HG02973 (cell line): ENCODE results near the gene ARPC2.
"Not testable (repeated sequence)": the region's sequence is repeated elsewhere in the genome, so short reads cannot be mapped to it uniquely, and the experiment has no call there.

ENCODE experiments used
- ATAC-seq: cut with Tn5 transposase; IDR thresholded peaks from one replicate; pipeline ENCODE4 v1.9.1; 2021; ENCODE audit warnings: moderate library complexity; ENCODE audit not compliant: unreplicated experiment

Gene ARPC2

DNA sequence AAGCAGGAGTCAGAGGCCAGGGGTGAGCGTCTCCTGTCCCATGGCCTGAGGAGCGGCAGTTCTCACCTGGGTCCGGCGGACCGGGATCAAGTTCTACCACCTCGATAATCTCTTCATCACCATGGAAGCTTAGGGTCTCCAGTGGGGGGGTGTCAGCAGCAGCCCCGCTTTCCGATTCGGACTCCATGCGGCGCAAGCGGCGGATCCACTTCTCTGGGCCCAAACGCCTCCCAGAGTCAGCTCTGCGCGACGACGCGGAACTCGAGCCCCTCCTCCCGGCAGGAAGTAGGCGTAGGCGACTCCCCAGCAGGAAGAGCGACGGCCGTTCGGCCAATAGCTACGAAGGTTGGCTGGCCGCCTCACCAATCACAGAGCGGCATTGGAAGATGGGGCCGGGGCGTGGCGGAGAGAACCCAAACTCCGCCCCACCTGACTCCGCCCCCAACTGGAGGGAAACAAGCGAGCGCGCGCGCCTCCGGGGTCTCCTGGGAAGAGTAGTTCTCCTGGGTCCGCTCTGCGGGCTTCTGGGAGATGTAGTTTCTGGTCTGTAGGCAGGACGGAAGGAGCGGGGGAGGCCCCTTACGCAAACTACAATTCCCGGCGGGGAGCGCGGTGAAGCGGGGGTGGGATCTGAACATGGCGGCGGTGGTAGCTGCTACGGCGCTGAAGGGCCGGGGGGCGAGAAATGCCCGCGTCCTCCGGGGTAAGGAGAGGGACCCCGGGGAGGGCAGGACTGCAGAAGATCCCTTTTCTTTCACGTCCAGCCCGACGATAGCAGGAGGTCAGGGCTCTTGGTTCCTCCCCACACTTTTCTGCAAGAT is 53.1 kb downstream of the ARPC2 start, which contains the start of the genes AAMP and PNKD:
AAMP (minus strand) TSS at position 238 of the 821 bp plus-strand sequence; CDS start at position 187, 51 bp downstream.
PNKD (plus strand) TSS at position 620 of the 821 bp plus-strand sequence; CDS start at position 637, 17 bp downstream.
- ATAC-seq: peak; percentile 85

DNA sequence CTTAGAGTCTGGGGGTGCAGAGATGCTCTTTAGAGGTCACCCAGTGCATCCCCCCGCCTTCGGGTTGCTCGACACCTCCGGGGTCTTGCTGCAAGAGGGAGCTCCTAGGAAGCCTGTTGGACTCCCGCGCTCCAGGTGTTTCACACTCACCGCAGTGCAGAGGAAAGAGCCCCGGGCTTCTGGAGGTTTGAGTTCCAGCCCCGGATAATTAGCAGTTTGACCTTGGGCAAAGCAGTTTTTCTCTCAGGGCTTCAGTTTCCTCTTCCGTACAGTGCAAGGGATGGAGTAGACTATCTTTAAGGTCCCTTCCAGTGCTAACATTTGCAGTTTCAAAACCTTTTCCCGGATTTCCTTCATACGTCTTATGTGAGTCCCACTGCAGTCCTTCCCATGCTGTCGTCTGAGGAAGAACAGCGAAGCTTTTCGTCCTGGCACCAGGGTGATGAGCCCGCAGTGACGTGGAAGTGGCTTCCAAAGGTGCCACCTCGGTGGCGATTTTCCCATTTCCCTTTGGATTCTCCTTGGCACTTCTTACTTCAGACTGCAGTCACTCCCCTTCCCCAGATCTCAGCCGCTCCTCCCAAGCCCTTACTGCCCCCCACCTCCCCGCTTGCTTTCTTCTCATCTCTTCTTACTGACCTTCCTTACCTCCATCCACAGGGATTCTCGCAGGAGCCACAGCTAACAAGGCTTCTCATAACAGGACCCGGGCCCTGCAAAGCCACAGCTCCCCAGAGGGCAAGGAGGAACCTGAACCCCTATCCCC is 53.9 kb downstream of the ARPC2 start:
- no peak for ATAC-seq

- no peak for ATAC-seq
These were observed 54.5 kb downstream of the ARPC2 start for GRCh38 chr2:218271487-218271797.

DNA sequence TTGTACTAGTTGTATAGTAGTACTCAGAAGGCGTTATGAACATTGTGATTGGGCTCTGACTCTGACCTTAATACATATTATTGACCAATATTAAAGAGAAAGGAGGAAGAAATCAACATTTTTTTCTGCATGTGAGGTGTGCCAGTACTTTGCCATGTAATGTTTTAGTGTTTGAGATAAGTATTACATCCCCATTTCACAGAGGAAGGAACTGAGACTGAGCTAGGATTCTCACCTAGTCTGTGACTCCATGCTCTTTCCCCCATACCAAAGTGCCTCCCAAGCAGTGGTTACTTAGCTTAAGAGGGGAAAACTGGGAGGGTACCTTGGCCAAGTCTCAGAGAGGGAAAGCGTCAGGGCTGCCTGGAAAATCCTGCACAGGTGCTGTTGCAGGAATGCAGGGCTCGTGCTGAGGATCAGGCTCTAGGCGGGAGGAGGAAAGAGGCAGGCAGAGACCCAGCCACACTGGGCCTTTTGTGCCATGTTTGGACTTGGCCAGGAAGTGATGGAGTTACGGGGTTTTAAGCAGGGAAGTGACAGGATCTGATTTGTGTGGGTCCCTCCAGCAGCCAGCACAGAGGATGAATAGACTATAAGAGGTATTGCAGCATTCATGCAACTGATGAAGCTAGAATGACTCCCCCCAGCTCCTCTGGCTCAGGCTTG is 55.0 kb downstream of the ARPC2 start:
- no peak for ATAC-seq

GRCh38 chr2:218272531-218273212 is 55.7 kb downstream of the ARPC2 start:
- no peak for ATAC-seq

- ATAC-seq: not testable (repeated sequence)
These were observed 56.4 kb downstream of the ARPC2 start for GRCh38 chr2:218273214-218273907.

GRCh38 chr2:218273908-218274249 is 56.9 kb downstream of the ARPC2 start:
- no peak for ATAC-seq

GRCh38 chr2:218274586-218274985 is 57.6 kb downstream of the ARPC2 start:
- no peak for ATAC-seq

- no peak for ATAC-seq
These were observed 58.5 kb downstream of the ARPC2 start for GRCh38 chr2:218275371-218276072.

DNA sequence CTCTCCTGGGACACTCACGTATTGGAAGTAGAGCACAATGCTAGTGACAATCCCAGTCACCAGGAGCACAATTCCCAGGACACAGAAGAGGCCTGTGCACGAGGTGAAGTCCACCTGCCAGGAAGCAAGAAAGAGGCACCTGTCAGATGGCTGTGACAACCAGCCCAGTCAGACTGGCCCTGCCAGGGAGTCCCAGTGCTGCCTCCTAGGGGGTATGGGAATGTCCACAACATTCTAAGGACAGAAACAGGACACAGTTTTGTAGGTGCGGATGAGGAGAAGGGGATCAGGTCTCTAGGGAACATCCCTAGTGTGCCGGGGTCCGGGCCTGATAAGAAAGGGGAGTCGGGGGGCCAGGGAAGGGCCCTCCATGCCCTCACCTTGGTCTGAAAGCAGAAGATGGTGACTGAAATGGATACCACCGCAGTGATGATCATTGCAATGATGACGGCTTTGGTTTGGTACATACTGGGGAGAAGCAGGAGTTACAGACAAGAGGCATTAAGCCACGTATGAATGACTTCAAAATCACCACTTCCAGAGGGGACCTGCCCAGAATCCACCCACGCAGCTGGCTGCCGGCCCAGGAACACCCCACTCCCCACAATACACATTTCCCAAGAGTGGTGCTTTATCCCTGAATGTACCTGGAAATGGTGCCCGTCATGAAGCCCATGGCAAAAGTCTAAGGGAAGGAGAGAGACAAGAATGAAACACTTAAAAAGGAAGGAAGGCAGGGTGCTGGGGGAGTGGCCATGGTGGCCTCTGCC is 60.2 kb downstream of the ARPC2 start:
- no peak for ATAC-seq

DNA sequence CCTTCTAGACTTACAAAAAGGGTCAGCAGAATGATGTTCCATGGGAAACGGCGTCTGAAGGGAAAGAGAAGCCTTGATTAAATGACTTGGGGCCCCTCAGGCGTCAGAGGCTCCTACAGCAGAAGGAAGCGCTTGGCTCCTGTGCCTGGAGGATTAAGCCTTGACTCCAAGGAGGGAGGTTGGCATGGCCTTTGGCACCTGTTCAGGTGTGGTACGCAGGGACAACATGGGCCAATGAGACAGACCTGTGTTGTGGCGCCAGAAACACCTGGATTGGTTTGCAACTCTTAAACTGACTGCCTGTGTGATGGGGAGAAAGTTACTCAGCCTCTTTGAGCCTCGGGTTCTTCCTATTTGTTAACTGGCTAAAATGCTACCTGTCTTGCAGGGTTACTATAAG is 60.9 kb downstream of the ARPC2 start:
- ATAC-seq: no peak

DNA sequence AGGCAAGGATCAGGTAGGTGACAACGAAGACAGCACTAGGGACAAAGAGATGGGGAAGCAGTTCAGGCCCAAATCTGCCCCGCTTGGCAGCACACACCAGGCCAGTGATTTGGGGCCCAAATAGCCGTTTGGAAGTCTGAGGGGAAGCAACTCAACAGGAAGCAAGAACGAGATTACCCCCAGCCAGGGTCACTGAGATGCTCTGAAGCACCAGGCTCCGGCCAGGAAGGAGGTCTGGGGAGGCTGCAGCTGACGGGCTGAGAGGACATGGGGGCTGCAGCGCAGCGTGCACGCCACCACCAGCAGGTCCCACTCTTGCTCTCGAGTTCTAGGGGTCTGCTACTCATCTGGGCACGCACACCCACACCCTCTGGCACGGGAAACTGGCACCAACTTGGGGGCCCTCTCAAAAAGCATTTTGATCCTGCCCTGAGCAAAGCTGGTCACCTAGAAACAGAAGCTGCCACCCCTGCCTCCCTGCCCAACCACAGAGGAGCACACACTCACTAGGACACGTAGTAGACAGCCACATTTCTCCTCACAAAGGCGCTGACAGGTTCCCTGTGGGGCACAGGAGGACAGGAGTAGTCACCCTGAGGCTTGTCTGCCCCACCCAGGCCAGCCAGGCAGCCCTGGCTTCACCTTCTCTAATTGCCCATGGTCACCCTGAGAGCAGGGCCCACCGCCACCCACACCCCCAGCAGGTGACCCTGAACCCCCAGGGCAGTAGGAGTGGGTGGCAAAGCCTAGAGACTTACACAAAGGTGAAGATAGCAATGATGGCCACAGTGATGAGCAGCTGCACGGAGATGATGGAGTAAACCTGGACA is 61.8 kb downstream of the ARPC2 start:
- no peak for ATAC-seq

DNA sequence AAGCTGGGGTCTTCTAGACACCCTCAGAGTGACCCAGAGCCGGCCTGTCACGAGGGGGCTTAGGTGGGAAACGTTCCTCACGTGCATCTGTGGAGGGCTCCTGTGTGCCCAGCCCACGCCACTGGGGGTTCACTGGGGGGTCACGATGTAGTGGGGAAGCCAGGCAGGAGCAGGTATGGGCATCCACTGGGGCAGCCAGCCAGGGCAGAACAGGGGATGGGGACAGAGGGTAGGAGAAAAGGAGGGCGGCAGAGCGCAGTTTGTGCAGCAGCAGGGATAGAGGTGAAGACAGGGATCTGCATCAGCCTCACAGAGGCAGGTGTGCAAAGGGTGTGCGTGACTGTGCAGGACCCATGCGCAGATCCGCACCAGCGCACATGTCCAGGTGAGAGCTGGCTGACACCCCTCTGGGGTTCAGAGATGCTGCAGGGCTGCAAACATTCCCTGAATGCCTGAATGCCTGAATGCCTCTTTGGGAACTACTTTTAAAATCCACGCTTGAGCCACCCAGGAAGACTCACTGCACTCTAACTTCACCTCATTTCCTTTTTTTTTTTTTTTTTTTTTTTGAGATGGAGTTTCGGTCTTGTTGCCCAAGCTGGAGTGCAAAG is 63.4 kb downstream of the ARPC2 start:
- ATAC-seq: no peak

- no peak for ATAC-seq
These were observed 64.5 kb downstream of the ARPC2 start for GRCh38 chr2:218281449-218281848.

DNA sequence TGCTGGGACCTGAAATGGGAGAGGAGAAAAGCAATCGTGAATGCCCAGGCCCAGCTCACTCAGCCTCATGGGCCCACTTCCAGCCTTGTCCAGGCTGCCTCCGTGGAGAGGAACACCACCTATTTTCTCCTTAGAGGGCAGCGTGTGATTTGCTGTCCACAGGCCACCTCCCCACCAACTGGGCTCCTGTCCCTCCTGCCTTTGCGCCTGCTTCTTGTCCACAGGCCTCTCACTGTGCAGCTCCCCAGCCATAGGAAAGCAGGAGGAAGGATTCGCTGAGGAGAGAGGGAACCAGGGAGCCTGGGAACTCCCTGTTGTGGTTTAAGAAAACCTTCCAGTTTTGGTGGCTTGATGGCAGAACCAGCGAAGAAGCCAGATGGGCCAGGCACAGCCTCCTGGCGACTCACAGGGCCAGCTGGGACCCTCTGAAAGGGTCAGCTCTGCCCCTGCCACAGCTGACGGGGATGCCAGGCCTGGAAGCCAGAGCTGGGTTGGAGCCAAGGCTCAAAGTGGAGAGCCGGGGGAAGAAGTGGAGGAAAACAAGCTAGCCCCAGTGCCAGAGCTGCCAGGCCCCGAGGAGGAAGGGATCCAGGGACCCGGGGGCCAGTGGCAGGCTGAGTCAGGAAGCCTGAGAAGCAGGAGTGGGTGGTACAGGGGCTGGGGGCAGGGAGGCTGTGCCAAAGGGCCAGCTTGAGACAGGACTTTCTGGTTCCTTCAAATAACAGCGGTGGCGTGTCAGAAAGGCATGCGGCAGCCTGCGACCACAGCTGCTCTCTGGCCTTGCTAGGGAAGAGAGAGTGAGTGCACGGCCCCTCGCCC is 65.4 kb downstream of the ARPC2 start:
- ATAC-seq: no peak

- ATAC-seq: no peak
These were observed 67.3 kb downstream of the ARPC2 start for GRCh38 chr2:218284106-218284811.
